H9 (cell line): Measurements from ENCODE around the gene TJP3. TPM values are rescaled to one million over a fixed set of nuclear protein-coding genes. Genes with fewer than 3 reads are reported as not detected.

ENCODE experiments used
- DNase-seq: peaks from one replicate; pipeline ENCODE4 v3.0.0-alpha.2; 2017
- H2AFZ ChIP-seq: one replicate; pipeline ENCODE4 v1.6.1; 2013; ENCODE audit warnings: mild to moderate bottlenecking, low read length, control low read depth, moderate library complexity
- H2AK5ac ChIP-seq: 2 replicates; pipeline ENCODE4 v1.6.1; 2013; ENCODE audit warnings: low read length, control low read depth, mixed read lengths; ENCODE audit not compliant: insufficient read length
- H2BK120ac ChIP-seq: one replicate; pipeline ENCODE4 v1.6.1; 2013; ENCODE audit warnings: low read depth, mild to moderate bottlenecking, low read length, control low read depth, inconsistent platforms; ENCODE audit not compliant: poor library complexity, severe bottlenecking
- H2BK12ac ChIP-seq: 2 replicates; pipeline ENCODE4 v1.6.1; 2013; ENCODE audit warnings: low read length, control low read depth, mixed read lengths, low read depth; ENCODE audit not compliant: insufficient read length
- H2BK15ac ChIP-seq: 2 replicates; pipeline ENCODE4 v1.6.1; 2013; ENCODE audit warnings: low read depth, low read length, control low read depth
- H2BK20ac ChIP-seq: one replicate; pipeline ENCODE4 v1.6.1; 2013; ENCODE audit warnings: low read depth, mild to moderate bottlenecking, low read length, control low read depth, inconsistent platforms; ENCODE audit not compliant: poor library complexity, severe bottlenecking
- H2BK5ac ChIP-seq: 2 replicates; pipeline ENCODE4 v1.6.1; 2013; ENCODE audit warnings: low read length, control low read depth, mixed read lengths; ENCODE audit not compliant: insufficient read length
- H3K14ac ChIP-seq: 2 replicates; pipeline ENCODE4 v1.6.1; 2013; ENCODE audit warnings: low read length, control low read depth; ENCODE audit not compliant: insufficient read depth
- H3K18ac ChIP-seq: 2 replicates; pipeline ENCODE4 v1.6.1; 2013; ENCODE audit warnings: low read depth, mild to moderate bottlenecking, mixed read lengths, low read length, control low read depth; ENCODE audit not compliant: insufficient read length
- H3K23ac ChIP-seq: 2 replicates; pipeline ENCODE4 v1.6.1; 2013; ENCODE audit warnings: low read length, control low read depth, mixed read lengths, low read depth; ENCODE audit not compliant: insufficient read length
- H3K23me2 ChIP-seq: 2 replicates; pipeline ENCODE4 v1.6.1; 2013; ENCODE audit warnings: low read depth, mild to moderate bottlenecking, mixed read lengths, low read length, control low read depth; ENCODE audit not compliant: insufficient read length, poor library complexity, severe bottlenecking
- H3K27ac ChIP-seq: 2 replicates; pipeline ENCODE4 v1.5.1; 2013; ENCODE audit warnings: low read length, control low read depth, mixed read lengths, low read depth; ENCODE audit not compliant: insufficient read length
- H3K27me3 ChIP-seq: 2 replicates; pipeline ENCODE4 v1.6.1; 2013; ENCODE audit warnings: low read length, control low read depth, inconsistent platforms; ENCODE audit not compliant: insufficient read depth
- H3K4ac ChIP-seq: 2 replicates; pipeline ENCODE4 v1.6.1; 2013; ENCODE audit warnings: low read depth, mild to moderate bottlenecking, control low read depth, inconsistent platforms, low read length, moderate library complexity
- H3K4me1 ChIP-seq: 2 replicates; pipeline ENCODE4 v1.6.1; 2013; ENCODE audit warnings: low read length, control low read depth, inconsistent platforms; ENCODE audit not compliant: insufficient read depth
- H3K4me2 ChIP-seq: 2 replicates; pipeline ENCODE4 v1.6.1; 2013; ENCODE audit warnings: low read length, control low read depth, mixed read lengths; ENCODE audit not compliant: insufficient read length, insufficient read depth
- H3K56ac ChIP-seq: 2 replicates; pipeline ENCODE4 v1.6.1; 2013; ENCODE audit warnings: low read depth, mild to moderate bottlenecking, mixed read lengths, low read length, control low read depth; ENCODE audit not compliant: insufficient read length
- H3K79me1 ChIP-seq: 2 replicates; pipeline ENCODE4 v1.6.1; 2013; ENCODE audit warnings: low read depth, mild to moderate bottlenecking, moderate library complexity, low read length, control low read depth, inconsistent platforms; ENCODE audit not compliant: insufficient read depth, poor library complexity, severe bottlenecking
- H3K79me2 ChIP-seq: 2 replicates; pipeline ENCODE4 v1.6.1; 2013; ENCODE audit warnings: low read length, control low read depth, inconsistent platforms; ENCODE audit not compliant: insufficient read depth
- H3K9ac ChIP-seq: 2 replicates; pipeline ENCODE4 v1.6.1; 2013; ENCODE audit warnings: low read length, control low read depth, mixed read lengths; ENCODE audit not compliant: insufficient read length; ENCODE audit errors: extremely low read depth
- H3K9me3 ChIP-seq: one replicate; pipeline ENCODE4 v1.6.1; 2013; ENCODE audit warnings: low read depth, low read length, inconsistent platforms; ENCODE audit not compliant: control insufficient read depth
- H3T11ph ChIP-seq: one replicate; pipeline ENCODE4 v1.6.1; 2013; ENCODE audit warnings: mild to moderate bottlenecking, low read length, control low read depth, inconsistent platforms
- H4K20me1 ChIP-seq: one replicate; pipeline ENCODE4 v1.6.1; 2013; ENCODE audit not compliant: control insufficient read depth, insufficient read length, insufficient read depth
- H4K5ac ChIP-seq: 2 replicates; pipeline ENCODE4 v1.6.1; 2013; ENCODE audit warnings: low read depth, mild to moderate bottlenecking, mixed read lengths, low read length, control low read depth; ENCODE audit not compliant: insufficient read length
- H4K8ac ChIP-seq: replicated peaks from 2 replicates; pipeline ENCODE4 v1.6.1; 2013; ENCODE audit warnings: low read length, control low read depth, mixed read lengths, low read depth; ENCODE audit not compliant: insufficient read length
- H4K91ac ChIP-seq: 2 replicates; pipeline ENCODE4 v1.6.1; 2013; ENCODE audit warnings: low read depth, mild to moderate bottlenecking, moderate library complexity, mixed read lengths, low read length, control low read depth; ENCODE audit not compliant: insufficient read length
- H3K27ac Mint-ChIP-seq, 3 experiments: 2 replicates in 2 of 3; 3 replicates in 1 of 3; pipeline ENCODE4 v1.8.0; 2020 to 2021; ENCODE audit warnings: mixed read lengths in 3 of 3, mild to moderate bottlenecking in 1 of 3, moderate library complexity in 1 of 3
- H3K27me3 Mint-ChIP-seq: 2 replicates; pipeline ENCODE4 v1.8.0; 2021; ENCODE audit warnings: low read depth, mild to moderate bottlenecking, moderate library complexity, mixed read lengths
- H3K36me3 Mint-ChIP-seq, 3 experiments: 2 replicates in 2 of 3; 3 replicates in 1 of 3; pipeline ENCODE4 v1.8.0; 2020 to 2021; ENCODE audit warnings: low read depth in 3 of 3, mixed read lengths in 3 of 3; ENCODE audit not compliant: insufficient read depth in 1 of 3
- H3K4me1 Mint-ChIP-seq, 2 experiments: 2 replicates each; pipeline ENCODE4 v1.8.0; 2020; ENCODE audit warnings: mixed read lengths in 2 of 2
- H3K4me3 Mint-ChIP-seq, 2 experiments: 2 replicates in 1 of 2; 3 replicates in 1 of 2; pipeline ENCODE4 v1.8.0; 2020 to 2021; ENCODE audit warnings: mild to moderate bottlenecking in 2 of 2, mixed read lengths in 2 of 2, moderate library complexity in 1 of 2
- H3K9me3 Mint-ChIP-seq, 2 experiments: 2 replicates in 1 of 2; 3 replicates in 1 of 2; pipeline ENCODE4 v1.8.0; 2020; ENCODE audit warnings: mild to moderate bottlenecking in 2 of 2, mixed read lengths in 2 of 2, moderate library complexity in 1 of 2
- CTCF ChIP-seq: fragments of 200-600 bp; sonication (generic); conservative IDR thresholded peaks from 3 replicates; pipeline ENCODE4 v1.8.0; 2021; ENCODE audit warnings: antibody characterized with exemption, mild to moderate bottlenecking
- WGBS: extraction: QIAGEN DNeasy Blood & Tissue Kit; methylation state at CpG from one replicate; pipeline ENCODE4 v1.1.7; 2013; ENCODE audit warnings: missing lambda C conversion rate, low lambda C conversion rate, mixed read lengths; ENCODE audit not compliant: insufficient read length; ENCODE audit errors: extremely low coverage; 5-methylcytosine and 5-hydroxymethylcytosine counted together
- total RNA-seq: library from RNA; stranded (reverse); gene quantifications from 2 replicates; pipeline ENCODE4 v1.2.1, GENCODE V29; 2021

The TJP3 gene
- total RNA-seq, 1 experiment from 2014 or later, result 27.3 TPM

GRCh38 chr19:3679581-3679980 lies 28.6 kb upstream of the TJP3 start:
- WGBS, result no CpG with 5 or more reads among the region's 13 CpGs
- Histone ChIP-seq H4K5ac (no peak overlapping the region), H3K9ac (no peak overlapping the region), H2BK12ac (no peak overlapping the region), H4K20me1 (peaks cover 9% of the 10 kb centered on the region), H2BK120ac (no peak overlapping the region), H3K4ac (no peak overlapping the region), H3K18ac (no peak overlapping the region), H3K23me2 (no peaks in the 10 kb centered on the region), H3K9me3 (peaks cover 4% of the 10 kb centered on the region), H3K4me2 (no peak overlapping the region), H2BK15ac (no peak overlapping the region), H2BK20ac (no peak overlapping the region), H3K79me2 (no peaks in the 10 kb centered on the region), H3K79me1 (peaks cover 6% of the 10 kb centered on the region), H3K14ac (no peak overlapping the region), H4K91ac (no peak overlapping the region), H2AFZ (no peak overlapping the region), H3T11ph (no peak overlapping the region), H3K27me3 (no peaks in the 10 kb centered on the region), H2BK5ac (no peak overlapping the region), H4K8ac (no peak overlapping the region), H3K56ac (no peak overlapping the region), H3K4me1 (peaks cover 10% of the 10 kb centered on the region; the same call in 1 of the 2 replicates), H3K23ac (no peak overlapping the region), H2AK5ac (no peak overlapping the region), H3K27ac (no peak overlapping the region)
- H3K27ac Mint-ChIP-seq, result peak overlapping the region in 1 of 3 experiments; percentile 28; a peak in 2 of 7 replicates
- H3K36me3 Mint-ChIP-seq, result peaks cover 13 to 19% (median 17%) of the 10 kb centered on the region in 3 experiments
- no peak for TF ChIP-seq CTCF
- H3K27me3 Mint-ChIP-seq, result no peaks in the 10 kb centered on the region
- DNase-seq, result no peak
- H3K4me1 Mint-ChIP-seq, result peaks cover 28 to 32% of the 10 kb centered on the region in 2 experiments
- H3K9me3 Mint-ChIP-seq, result peaks cover 7 to 8% of the 10 kb centered on the region in 2 experiments
- no peak overlapping the region for H3K4me3 Mint-ChIP-seq
